HG02885 (cell line): Measurements from ENCODE around the gene LBHD1.
"Not testable (repeated sequence)": the region's sequence is repeated elsewhere in the genome, so short reads cannot be mapped to it uniquely, and the experiment has no call there.

Experiments
- ATAC-seq: cut with Tn5 transposase; IDR thresholded peaks from one replicate; pipeline ENCODE4 v1.9.1; 2021; ENCODE audit warnings: mild to moderate bottlenecking; ENCODE audit not compliant: unreplicated experiment, poor library complexity

Gene LBHD1

DNA sequence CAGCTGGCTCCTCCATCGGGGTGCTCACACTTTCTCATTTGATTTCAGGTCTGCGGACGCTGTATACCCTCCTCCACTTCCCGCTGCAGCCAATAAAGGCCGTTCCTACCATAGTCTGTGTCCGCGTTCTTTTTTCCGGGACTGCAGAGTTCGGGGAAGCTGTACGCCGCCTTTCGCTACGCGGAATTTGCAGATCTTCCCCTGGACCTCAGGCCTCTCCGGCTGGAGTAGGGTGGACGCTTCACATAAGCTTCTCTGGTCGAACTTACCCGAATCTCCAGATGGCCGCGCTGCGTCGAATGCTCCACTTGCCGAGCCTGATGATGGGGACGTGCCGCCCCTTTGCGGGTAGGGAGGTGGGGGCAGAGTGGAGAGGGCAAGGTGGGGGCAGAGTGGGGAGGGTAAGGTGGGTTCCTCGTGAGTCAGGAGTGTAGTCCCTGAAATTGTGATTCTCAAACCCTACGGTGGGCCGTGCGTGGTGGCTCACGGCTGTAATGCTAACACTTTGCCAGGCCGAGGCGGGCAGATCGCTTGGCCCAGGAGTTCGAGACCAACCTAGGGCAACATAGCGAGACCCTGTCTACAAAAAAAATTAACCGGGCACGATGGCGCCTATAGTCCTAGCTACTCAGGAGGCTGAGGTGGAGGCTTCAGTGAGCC is 6.3 kb downstream of the LBHD1 start:
- ATAC-seq = peak; percentile 8

GRCh38 chr11:62665075-62665598 is 6.9 kb downstream of the LBHD1 start, which contains the start of the genes C11orf98 and CSKMT:
C11orf98 (minus strand) TSS chr11:62665210; CDS start chr11:62665169, 41 bp downstream.
CSKMT (plus strand) TSS chr11:62665312; CDS start chr11:62665880, 568 bp downstream.
- peak; percentile 84 for ATAC-seq

DNA sequence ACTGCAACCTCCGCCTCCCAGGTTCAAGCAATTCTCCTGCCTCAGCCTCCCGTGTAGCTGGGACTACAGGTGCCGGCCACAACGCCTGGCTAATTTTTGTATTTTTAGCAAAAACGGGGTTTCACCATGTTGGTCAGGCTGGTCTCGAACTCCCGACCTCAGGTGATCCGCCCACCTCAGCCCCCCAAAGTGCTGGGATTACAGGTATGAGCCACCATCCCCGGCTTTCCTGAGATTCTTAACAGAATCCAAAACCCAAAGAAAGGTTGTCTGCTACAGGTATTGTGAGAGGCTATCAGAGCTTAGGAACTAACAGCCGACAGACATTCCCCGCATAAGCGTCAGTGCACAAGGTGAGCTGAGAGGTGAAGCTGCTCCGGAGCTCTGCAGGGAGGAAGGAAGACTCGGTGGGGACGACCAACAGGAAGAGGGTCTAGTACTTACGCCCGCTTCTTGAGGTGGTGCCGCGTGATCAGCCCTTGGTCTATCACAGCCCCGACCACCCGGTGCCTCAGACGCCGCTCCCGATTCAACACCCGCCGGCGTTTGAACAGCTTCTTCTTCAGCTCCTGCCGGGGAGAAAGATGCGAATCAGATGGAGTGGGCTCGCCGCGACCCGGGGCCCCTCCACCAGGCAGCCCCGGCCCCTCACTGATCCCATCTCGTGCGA is 7.5 kb downstream of the LBHD1 start:
- peak; percentile 24 for ATAC-seq

GRCh38 chr11:62656796-62657429 is 15.2 kb downstream of the LBHD1 start:
- no peak for ATAC-seq

GRCh38 chr11:62654297-62654696 is 17.8 kb downstream of the LBHD1 start:
- ATAC-seq = no peak

GRCh38 chr11:62652161-62653006 is 19.7 kb downstream of the LBHD1 start:
- no peak for ATAC-seq

GRCh38 chr11:62650283-62650682 is 21.8 kb downstream of the LBHD1 start:
- not testable (repeated sequence) for ATAC-seq

GRCh38 chr11:62649486-62649885 is 22.6 kb downstream of the LBHD1 start:
- no peak for ATAC-seq

DNA sequence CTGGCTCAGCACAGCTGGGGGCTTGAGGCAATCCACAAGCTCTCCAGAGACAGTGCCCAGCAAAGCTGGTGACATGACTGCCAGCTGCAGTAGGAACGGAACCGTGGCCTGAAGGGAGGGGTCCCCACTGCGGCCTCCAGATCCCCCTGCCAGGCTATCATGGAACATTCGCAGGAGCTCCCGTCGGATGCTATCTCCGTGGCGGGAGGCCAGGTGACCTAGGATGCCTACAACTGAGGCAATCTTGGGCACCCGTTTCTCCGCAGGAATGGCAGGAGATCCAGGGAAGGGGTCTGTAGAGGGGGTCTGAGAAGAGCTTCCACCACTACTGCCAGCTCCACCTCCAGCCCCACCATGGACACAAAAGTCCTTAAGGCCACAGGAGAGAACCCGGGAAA is 23.1 kb downstream of the LBHD1 start:
- ATAC-seq = no peak

DNA sequence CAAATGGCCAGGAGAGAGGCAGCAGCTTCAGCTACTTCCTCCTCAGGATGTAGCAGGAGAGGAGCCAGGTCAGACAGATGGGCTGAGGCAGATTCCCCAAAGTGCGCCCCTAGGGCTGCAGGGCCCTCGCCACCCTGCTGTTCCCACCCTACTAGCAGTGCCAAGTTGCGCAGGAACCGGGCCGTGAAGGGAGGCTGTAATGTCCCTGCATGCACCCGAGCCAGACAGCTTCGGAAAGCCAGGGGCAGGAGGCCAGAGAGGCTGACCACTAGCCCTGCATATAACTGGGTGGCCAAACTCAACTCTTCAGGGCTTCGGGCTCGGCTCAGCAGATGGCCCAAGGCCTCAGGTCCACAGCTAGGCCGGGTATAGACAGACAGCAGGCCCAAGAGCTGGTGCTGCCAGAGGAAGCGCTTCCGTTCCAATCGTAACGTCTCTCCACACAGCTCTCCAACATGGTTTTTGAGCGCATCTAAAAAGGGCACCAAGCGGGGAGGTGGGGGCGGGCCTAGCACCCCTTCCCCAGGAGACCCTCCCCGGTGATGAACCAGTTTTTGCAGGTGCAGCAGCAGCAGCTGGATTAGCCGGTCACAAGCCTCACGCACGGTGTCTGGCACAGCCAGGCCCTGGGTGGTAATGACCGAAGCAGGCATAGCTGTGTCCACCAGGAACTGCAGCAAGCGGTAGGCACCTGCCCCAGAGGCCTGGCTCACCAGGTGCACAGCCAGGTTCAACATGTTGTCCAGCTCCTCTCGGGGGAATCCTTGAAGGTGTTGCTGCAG is 23.7 kb downstream of the LBHD1 start:
- no peak for ATAC-seq

- ATAC-seq = no peak
Observed at GRCh38 chr11:62647609-62648005, 24.5 kb downstream of the LBHD1 start.

- ATAC-seq = no peak
Observed at GRCh38 chr11:62646825-62647608, 25.1 kb downstream of the LBHD1 start.

- peak; percentile 96 for ATAC-seq
Observed at GRCh38 chr11:62645946-62646824, 25.9 kb downstream of the LBHD1 start, which contains the start of gene GANAB. GANAB (minus strand) TSS chr11:62646613; CDS start chr11:62646599, 14 bp downstream.

DNA sequence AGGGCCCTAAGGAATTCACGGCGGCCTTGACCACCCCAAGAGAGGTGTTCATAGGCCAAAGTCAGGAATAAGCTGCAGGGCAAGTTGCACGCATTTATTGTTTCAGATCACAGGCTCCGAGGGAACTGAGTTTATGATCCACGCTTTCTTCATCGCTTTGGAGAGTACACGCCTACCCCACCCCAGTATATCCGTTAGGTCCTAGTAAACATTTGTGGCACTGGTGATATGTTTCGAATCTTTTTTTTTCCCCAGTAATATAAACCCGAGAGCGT is 26.5 kb downstream of the LBHD1 start:
- ATAC-seq = no peak

- no peak for ATAC-seq
Observed at GRCh38 chr11:62644220-62644619, 27.8 kb downstream of the LBHD1 start.

DNA sequence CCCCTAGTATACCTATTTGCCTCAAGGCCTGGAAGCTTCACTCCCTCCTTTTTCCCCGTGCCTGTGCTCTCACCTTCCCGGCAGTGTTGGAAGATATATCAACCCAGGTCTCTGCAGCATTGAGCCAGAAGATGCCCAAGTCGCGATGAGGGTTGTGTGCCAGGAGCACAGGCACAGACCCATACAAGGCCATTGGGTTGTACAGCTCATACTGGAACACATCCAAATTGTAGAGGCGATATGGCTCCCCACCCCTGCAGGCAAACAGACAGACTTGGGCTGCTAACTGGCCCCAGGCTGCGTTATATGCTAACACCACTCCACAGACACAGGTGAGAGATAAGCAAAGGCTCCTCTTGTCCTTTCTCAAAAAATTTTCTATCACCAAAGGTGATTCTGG is 39.6 kb downstream of the LBHD1 start:
- no peak for ATAC-seq

GRCh38 chr11:62627713-62628112 is 44.4 kb downstream of the LBHD1 start:
- no peak for ATAC-seq
